Measurements from ENCODE around the gene RNF223. TPM values are rescaled to one million over a fixed set of nuclear protein-coding genes. Genes with fewer than 3 reads are reported as not detected.
"Not testable (repeated sequence)": the region's sequence is repeated elsewhere in the genome, so short reads cannot be mapped to it uniquely, and the experiment has no call there.

Gene RNF223
- total RNA-seq, 4 donors from 2014 or later = not detected

DNA sequence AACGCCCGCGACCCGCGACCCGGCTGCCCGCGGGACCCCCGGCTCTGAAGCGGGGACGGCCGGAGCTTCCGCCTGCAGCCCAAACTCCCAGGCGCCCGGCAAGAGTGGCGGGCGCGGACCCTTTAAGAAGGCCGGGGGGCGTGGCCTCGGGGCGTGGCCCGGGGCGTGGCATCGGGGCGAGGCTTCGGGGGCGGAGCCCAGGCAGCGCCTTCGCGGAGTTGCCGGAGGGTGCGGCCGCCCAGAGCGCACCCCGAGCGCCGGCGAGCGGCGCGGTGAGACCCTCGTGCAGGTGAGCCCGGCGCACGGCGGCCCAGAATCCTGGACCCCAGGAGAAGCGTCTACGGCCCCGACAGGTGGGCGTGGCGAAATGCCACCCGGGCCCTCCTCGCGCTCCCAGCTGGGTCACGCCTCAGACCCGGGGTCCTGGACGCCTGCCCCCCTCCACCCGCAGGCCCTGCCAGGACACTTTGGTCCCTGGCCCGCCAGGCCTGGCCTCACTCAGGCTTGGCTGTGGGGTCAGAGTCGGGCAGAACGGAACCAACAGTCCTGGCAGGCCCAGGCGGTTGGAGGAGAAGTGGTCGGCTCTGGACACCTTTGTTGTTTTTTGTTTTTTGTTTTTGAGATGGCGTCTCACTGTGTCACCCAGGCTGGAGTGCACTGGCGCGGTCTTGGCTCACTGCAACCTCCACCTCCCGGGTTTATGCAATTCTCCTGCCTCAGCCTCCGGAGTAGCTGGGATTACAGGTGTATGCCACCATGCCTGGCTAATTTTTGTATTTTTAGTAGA, 14.4 kb downstream of the RNF223 start:
- Histone ChIP-seq H3K27me3 (peaks cover 9 to 13% of the 10 kb centered on the region in 2 donors), H3K27ac (no peak overlapping the region), H3K4me1 (no peaks in the 10 kb centered on the region), H3K4me3 (peak overlapping the region; percentile 2 to 38), H3K36me3 (no peaks in the 10 kb centered on the region), H3K9me3 (no peaks in the 10 kb centered on the region)
- TF ChIP-seq, protein P1, sequence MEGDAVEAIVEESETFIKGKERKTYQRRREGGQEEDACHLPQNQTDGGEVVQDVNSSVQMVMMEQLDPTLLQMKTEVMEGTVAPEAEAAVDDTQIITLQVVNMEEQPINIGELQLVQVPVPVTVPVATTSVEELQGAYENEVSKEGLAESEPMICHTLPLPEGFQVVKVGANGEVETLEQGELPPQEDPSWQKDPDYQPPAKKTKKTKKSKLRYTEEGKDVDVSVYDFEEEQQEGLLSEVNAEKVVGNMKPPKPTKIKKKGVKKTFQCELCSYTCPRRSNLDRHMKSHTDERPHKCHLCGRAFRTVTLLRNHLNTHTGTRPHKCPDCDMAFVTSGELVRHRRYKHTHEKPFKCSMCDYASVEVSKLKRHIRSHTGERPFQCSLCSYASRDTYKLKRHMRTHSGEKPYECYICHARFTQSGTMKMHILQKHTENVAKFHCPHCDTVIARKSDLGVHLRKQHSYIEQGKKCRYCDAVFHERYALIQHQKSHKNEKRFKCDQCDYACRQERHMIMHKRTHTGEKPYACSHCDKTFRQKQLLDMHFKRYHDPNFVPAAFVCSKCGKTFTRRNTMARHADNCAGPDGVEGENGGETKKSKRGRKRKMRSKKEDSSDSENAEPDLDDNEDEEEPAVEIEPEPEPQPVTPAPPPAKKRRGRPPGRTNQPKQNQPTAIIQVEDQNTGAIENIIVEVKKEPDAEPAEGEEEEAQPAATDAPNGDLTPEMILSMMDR (IDR thresholded peaks at IDR 0.05) = no peak
- TF ChIP-seq POLR2A (IDR thresholded peaks at IDR 0.05) = peak in 1 of 2 donors; percentile 23
- intact Hi-C loops (cut with DNase I; ENCODE audit: low total_unique reads) = loop anchor here (10.0 kb wide), 1 partner anchor 75 kb away; the partner anchor contains the start of gene PERM1
- DNase-seq = peak; percentile 85 to 90

DNA sequence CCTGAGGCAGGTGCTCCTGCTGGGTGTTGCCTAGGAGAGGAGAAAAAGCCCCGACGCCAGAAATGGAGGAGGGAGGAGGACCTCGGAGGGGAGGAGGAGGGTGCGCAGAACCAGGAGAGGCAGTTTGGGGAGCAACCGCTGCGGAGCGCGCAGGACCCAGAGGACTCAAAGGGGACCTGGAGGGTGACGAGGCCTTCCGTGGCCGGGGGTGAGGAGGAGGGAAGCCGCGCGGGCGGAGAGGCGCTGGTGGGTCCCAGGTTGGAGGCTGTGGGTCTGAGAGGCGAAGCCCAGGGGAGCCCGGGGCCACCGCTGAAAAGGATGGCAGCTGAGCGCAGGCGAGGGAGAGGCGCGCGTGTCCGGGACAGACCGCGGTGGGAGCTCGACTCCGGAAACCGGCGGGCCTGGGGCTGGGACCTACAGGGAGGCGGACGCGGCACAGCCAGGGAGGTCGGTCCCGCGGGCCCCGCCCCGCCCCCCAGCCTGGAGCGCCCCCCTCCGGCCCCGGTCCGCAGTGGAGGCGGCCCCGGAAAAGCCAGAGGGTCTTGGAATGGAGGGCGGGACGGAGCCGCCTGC, 15.1 kb downstream of the RNF223 start:
- intact Hi-C loops (cut with DNase I; ENCODE audit: low total_unique reads) = no loop called here

DNA sequence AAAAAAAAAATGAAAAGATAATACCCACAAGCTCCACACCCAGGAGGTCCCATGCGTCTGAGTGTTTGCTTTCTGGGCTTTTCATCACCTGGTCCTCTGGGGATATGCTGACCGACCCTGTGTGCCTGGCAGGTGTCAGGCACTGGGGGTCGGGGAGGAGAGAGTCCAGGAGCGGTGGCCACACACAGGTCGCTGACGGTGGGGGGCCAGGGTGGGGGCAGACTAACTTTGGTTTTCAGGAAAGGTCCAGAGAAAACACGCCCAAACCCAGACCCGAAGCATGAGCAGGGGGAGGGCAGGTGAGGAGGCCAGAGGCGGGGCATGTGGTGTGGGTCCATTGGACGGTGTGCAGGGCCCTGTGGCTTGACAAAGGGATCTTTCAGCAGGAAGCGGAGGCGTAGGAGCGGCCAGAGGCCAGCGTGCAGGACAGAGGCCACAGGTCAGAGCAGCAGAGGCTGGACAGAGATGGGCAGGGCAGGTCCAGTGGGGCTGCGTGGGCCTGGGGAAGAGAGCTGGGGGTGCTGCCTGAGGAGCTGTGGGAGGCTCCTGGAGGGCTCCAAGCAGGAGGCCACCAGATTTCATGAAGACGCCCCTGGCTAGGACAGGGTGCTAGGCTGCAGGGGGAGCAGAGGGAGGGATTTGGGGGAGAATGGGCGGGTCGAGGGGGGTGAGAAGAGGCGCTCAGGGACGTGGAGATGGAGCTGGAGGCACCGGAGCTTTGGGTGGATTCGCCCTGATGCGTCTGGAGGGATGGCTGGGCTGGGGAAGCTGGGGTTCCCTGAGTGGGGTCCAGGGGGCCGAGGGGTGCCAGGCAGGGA, 15.8 kb downstream of the RNF223 start:
- no peak for DNase-seq
- H3K4me1 ChIP-seq = no peaks in the 10 kb centered on the region
- H3K9me3 ChIP-seq = no peaks in the 10 kb centered on the region
- H3K27me3 ChIP-seq = peaks cover 9 to 13% of the 10 kb centered on the region in 2 donors
- no peak for TF ChIP-seq POLR2A (IDR thresholded peaks at IDR 0.05)
- TF ChIP-seq, protein P1 (IDR thresholded peaks at IDR 0.05) = no peak
- H3K36me3 ChIP-seq = no peaks in the 10 kb centered on the region
- no peak overlapping the region for H3K4me3 ChIP-seq
- intact Hi-C loops (cut with DNase I; ENCODE audit: low total_unique reads) = no loop called here
- no peak overlapping the region for H3K27ac ChIP-seq

More for the DNA sequence above, 15.1 kb downstream of the RNF223 start:
- no peak overlapping the region for H3K27ac ChIP-seq
- TF ChIP-seq, protein P1 (IDR thresholded peaks at IDR 0.05) = no peak
- TF ChIP-seq POLR2A (IDR thresholded peaks at IDR 0.05) = no peak
- no peaks in the 10 kb centered on the region for H3K9me3 ChIP-seq
- H3K4me3 ChIP-seq = peak overlapping the region; percentile 2 to 38
- no peaks in the 10 kb centered on the region for H3K36me3 ChIP-seq
- peaks cover 9 to 13% of the 10 kb centered on the region in 2 donors for H3K27me3 ChIP-seq
- DNase-seq = no peak
- no peaks in the 10 kb centered on the region for H3K4me1 ChIP-seq

DNA sequence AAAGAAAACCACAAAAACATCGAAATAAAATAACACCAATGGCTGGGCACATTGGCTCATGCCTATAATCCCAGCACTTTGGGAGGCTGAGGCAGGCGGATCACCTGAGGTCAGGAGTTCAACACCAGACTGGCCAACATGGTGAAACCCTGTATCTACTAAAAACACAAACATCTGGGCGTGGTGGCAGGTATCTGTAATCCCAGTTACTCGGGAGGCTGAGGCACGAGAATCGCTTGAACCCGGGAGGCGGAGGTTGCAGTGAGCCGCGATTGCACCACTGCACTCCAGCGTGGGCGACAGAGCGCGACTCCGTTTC, 16.4 kb downstream of the RNF223 start:
- DNase-seq; H3K4me3 ChIP-seq; H3K4me1 ChIP-seq; H3K9me3 ChIP-seq; H3K27ac ChIP-seq; intact Hi-C loops (cut with DNase I; ENCODE audit: low total_unique reads); H3K36me3 ChIP-seq: not testable (repeated sequence)
- H3K27me3 ChIP-seq = peaks cover 9 to 13% of the 10 kb centered on the region in 2 donors

DNA sequence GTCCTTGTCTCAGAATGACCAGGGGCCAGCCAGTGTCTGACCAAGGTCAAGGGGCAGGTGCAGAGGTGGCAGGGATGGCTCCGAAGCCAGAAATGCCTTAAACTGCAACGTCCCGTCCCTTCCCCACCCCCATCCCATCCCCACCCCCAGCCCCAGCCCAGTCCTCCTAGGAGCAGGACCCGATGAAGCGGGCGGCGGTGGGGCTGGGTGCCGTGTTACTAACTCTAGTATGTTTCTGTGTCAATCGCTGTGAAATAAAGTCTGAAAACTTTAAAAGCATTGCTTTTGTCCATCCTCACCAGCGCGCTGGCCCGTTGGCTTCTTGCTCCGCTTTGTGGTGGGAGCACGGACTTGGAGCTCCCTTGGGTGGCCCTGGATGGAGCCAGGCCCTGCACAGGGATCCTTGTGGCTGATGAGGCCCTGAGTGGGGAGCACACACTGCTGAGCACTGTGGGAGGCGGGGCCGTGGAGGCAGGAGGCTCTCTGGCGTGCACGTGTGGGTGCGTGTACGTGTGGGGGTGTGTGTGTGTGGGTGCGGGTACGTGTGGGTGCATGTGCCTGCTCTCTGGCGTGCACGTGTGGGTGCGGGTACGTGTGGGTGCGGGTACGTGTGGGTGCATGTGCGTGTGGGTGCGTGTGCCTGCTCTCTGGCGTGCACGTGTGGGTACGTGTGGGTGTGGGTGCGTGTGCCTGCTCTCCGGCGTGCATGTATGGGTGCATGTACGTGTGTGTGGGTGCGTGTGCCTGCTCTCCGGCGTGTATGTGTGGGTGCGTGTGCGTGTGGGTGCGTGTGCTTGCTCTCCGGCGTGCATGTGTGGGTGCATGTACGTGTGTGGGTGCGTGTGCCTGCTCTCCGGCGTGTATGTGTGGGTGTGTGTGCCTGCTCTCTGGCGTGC, 18.0 kb downstream of the RNF223 start:
- H3K27ac ChIP-seq = no peak overlapping the region
- H3K36me3 ChIP-seq = no peaks in the 10 kb centered on the region
- no peak for TF ChIP-seq POLR2A (IDR thresholded peaks at IDR 0.05)
- TF ChIP-seq, protein P1 (IDR thresholded peaks at IDR 0.05) = no peak
- no peaks in the 10 kb centered on the region for H3K9me3 ChIP-seq
- no peak overlapping the region for H3K4me3 ChIP-seq
- peaks cover 9% of the 10 kb centered on the region in 2 donors for H3K27me3 ChIP-seq
- no peaks in the 10 kb centered on the region for H3K4me1 ChIP-seq
- intact Hi-C loops (cut with DNase I; ENCODE audit: low total_unique reads) = no loop called here
- DNase-seq = no peak
